G401 (cell line): ENCODE data around the gene NCKAP1. TPM values are rescaled to one million over a fixed set of nuclear protein-coding genes. Genes with fewer than 3 reads are reported as not detected.
"Not testable (repeated sequence)": the region's sequence is repeated elsewhere in the genome, so short reads cannot be mapped to it uniquely, and the experiment has no call there.

Experiments
- DNase-seq: peaks from one replicate; pipeline ENCODE4 v3.0.0-alpha.2; 2015; ENCODE audit warnings: low spot score
- in situ Hi-C: cut with HindIII; loops from 2 replicates; pipeline ENCODE4 v1.10.0; 2016; ENCODE audit warnings: low sequenced_read_pairs, mixed read lengths
- total RNA-seq: library from RNA; depleted of rRNA; stranded (reverse); fragments of >200 nt; shearing (Covaris generic); gene quantifications from 2 replicates; pipeline ENCODE4 v1.2.3, GENCODE V29; 2014; rRNA removed

Gene NCKAP1, protein sequence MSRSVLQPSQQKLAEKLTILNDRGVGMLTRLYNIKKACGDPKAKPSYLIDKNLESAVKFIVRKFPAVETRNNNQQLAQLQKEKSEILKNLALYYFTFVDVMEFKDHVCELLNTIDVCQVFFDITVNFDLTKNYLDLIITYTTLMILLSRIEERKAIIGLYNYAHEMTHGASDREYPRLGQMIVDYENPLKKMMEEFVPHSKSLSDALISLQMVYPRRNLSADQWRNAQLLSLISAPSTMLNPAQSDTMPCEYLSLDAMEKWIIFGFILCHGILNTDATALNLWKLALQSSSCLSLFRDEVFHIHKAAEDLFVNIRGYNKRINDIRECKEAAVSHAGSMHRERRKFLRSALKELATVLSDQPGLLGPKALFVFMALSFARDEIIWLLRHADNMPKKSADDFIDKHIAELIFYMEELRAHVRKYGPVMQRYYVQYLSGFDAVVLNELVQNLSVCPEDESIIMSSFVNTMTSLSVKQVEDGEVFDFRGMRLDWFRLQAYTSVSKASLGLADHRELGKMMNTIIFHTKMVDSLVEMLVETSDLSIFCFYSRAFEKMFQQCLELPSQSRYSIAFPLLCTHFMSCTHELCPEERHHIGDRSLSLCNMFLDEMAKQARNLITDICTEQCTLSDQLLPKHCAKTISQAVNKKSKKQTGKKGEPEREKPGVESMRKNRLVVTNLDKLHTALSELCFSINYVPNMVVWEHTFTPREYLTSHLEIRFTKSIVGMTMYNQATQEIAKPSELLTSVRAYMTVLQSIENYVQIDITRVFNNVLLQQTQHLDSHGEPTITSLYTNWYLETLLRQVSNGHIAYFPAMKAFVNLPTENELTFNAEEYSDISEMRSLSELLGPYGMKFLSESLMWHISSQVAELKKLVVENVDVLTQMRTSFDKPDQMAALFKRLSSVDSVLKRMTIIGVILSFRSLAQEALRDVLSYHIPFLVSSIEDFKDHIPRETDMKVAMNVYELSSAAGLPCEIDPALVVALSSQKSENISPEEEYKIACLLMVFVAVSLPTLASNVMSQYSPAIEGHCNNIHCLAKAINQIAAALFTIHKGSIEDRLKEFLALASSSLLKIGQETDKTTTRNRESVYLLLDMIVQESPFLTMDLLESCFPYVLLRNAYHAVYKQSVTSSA
- total RNA-seq = 116 and 163 TPM in 2 replicates

DNA sequence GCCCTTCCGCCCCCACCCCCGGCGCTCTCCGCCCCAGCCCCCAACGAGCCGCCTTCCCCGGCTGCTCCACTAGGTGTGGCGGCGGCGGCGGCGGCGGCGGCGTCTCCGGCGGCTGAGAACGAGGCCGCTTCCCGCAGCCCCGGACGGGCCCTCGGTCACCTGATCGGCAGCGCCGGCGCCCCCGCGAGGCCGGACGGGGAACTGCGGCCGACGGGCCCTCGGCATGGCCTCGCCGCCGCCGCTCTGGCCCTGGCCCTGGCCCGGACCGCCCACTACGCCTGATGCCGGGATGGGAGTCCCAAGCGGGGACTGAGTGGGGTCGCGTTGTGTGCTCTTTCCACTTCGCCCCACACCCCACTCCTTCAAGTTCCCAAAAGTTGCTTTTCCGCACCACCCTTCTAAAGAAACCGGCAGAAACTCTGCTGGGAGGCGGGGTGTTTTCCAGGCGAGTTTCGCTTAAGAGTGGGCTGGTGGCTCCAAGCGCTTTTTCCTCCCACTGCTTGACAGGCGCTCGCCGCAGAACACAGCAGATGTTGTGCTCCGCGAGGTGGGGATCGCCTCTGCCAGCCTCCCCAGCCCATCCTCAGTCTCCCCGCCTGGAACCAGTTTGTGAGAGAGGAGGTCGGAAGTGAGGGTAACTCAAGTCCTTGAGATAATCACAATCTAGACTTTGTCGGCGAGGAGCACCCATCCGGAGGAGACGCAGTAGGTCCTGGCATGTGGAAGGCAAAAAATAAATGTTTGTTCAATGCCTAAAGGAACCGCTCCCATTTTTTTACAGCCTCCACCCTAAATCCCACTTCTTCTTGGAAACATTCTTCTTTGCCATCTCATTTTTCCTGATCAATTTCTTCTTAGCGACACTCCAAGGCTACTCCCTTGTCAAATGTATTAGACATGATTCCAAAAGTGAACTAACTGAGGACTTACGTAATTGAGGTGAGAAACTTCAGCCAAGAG, at the start of gene NCKAP1:
Gene NCKAP1, minus strand, starts transcription at position 117 of the 960 bp plus-strand sequence. CDS start 358 bp downstream, outside the sequence.
- peak; percentile 72 for DNase-seq
- in situ Hi-C loops = no loop called here

DNA sequence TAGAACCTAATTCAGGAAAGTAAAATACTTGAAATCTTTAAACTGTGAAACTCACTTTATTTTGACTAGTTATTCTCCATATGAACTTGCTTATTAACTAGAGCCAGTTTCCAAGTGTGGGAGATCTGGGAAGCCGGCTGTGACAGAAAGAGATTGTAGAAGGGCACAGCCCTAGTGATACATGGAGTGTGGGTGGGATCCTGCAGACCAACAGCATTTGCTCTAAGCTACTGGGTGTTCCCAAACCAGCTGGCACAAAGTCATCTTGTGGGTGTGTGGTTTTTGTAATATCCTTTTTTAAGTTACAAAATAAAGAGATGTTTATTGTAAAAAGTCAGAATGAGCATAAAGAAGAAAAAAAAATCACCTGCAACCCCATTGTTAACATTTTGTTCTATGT, 43.7 kb upstream of the NCKAP1 start:
- in situ Hi-C loops = no loop called here
- DNase-seq = no peak

- no peak for DNase-seq
- in situ Hi-C loops = no loop called here
These were observed 41.0 kb upstream of the NCKAP1 start for GRCh38 chr2:183079139-183079775.

GRCh38 chr2:183078464-183079138, 40.3 kb upstream of the NCKAP1 start, which contains the start of gene DUSP19:
Gene DUSP19, plus strand, starts transcription at chr2:183078747. Its CDS starts 187 bp downstream, at chr2:183078934.
- in situ Hi-C loops = no loop called here

DNA sequence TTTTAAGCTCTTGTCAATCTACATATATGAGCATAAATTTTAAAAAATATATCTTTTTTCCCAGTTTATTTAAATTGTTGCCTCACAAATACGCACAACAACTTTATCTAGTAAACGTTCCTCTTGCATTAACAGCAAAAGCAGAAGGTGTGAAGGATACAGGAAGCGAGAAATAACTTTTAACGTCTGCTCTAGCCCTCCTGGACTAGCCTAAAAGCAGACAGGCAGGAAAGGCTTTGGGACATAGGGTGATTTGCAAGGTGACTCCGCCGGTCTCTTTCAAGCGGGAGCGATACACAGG, 39.9 kb upstream of the NCKAP1 start:
- in situ Hi-C loops = no loop called here
- DNase-seq = no peak

More at GRCh38 chr2:183078464-183079138, 40.3 kb upstream of the NCKAP1 start, which contains the start of gene DUSP19:
- DNase-seq = peak; percentile 99

GRCh38 chr2:183072177-183072576, 33.9 kb upstream of the NCKAP1 start:
- in situ Hi-C loops = no loop called here
- no peak for DNase-seq

DNA sequence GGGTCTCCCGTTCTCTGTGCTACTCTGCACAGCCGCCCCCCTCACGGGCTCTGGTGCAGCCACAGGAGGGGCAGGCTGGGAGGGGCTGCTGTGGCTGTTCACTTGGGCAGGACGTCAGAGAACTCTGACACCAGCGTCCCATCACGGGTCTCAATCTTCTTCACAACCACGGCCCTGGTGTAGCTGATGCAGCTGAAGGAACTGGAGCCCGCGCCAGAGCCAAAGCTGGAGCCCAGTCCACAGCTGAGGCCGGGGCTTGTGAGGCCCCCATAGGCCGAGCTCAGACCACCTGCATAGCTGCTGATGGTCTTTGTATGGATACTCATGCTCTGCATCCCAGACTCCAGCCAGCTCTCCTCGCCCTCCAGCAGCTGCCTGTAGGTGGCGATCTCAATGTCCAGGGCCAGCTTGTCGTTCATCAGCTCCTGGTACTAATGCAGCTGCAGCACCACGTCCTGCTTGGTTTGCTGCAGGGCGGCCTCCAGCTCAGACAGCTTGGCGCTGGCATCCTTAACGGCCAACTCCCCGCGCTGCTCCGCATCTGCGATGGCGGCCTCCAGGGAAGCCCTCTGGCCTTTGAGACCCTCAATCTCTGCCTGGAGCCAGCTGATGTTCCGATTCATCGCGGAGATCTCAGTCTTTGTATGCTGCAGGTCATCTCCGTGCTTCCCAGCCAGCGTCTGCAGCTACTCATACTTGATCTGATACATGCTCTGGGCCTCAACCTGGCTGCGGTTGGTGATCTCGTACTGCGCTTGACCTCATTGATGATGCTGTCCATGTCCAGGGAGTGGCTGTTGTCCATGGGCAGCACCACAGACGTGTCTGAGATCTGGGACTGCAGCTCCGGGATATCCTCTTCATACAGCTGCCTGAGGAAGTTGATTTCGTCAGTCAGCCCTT, 32.9 kb upstream of the NCKAP1 start:
- in situ Hi-C loops = no loop called here
- DNase-seq = peak; percentile 29

- no peak for DNase-seq
- in situ Hi-C loops = no loop called here
These were observed 30.9 kb upstream of the NCKAP1 start for GRCh38 chr2:183069174-183069573.

GRCh38 chr2:183068561-183068960, 30.3 kb upstream of the NCKAP1 start:
- in situ Hi-C loops = no loop called here

GRCh38 chr2:183063083-183063482, 24.8 kb upstream of the NCKAP1 start:
- in situ Hi-C loops = no loop called here
- no peak for DNase-seq

More at GRCh38 chr2:183068561-183068960, 30.3 kb upstream of the NCKAP1 start:
- DNase-seq = no peak

DNA sequence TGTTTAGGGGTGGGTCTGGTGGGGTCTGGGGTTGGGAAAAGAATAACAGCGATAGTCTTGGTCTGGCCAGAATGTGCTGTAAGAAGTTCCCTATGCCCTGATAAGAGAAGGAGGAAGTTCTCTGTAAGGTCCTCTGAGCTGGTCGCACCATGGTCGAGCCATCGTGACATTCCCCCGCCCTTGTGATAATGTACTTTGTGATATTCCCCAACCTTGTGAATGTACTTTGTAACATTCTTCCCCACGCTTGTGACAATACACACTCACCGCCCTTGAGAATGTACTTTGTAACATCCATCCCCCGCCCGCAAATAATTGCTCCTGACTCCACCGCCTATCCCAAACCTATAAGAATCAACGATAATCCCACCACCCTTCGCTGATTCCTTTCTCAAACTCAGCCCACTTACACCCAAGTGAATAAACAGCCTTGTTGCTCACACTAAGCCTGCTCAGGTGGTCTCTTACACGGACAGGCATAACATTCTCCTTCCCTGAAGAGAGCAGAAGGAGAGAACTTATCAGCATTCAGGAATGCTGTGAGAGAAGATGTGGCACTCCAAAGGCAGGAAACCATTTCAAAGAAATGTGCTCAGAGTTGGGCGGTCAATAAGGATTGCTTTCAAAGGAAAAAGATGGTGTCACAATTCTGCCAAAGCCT, 22.4 kb upstream of the NCKAP1 start:
- in situ Hi-C loops = no loop called here
- no peak for DNase-seq

DNA sequence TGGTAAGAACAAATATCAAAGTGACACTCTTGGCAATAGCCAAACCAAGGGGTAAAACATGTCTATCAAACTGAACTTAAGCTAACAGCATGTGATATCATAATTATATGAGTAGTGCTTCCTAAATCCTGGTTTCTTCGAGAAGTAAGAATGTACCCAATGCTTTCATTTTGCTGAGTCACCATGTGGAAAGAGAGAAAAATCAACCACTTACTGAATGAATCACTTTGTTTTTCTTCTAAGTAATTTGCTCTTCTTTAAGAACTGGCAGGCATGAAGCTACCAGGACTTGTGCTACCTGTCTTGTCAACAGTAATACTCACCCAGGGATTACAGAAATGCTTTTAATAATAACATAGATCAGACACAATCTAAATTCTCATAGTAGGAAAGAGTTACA, 21.3 kb upstream of the NCKAP1 start:
- in situ Hi-C loops = no loop called here
- DNase-seq = no peak

- no peak for DNase-seq
- in situ Hi-C loops = no loop called here
These were observed 19.2 kb upstream of the NCKAP1 start for GRCh38 chr2:183057333-183057985.

GRCh38 chr2:183049420-183049819, 11.2 kb upstream of the NCKAP1 start:
- no peak for DNase-seq
- in situ Hi-C loops = no loop called here

- in situ Hi-C loops, DNase-seq: not testable (repeated sequence)
These were observed 9.3 kb upstream of the NCKAP1 start for GRCh38 chr2:183047486-183048125.
